T-cell (primary cell): ENCODE data around the gene DISP2. TPM values are rescaled to one million over a fixed set of nuclear protein-coding genes. Genes with fewer than 3 reads are reported as not detected.

Source experiments
- ATAC-seq, 4 experiments: fragments of 200-7000 bp in 3 of 4; fragments of 150-1000 bp in 1 of 4; cut with Tn5 transposase; replicated peaks in 1 of 4; 1 replicate in 3 of 4; 2 replicates in 1 of 4; pipeline ENCODE4 v1.10.0; 2021; ENCODE audit warnings: moderate library complexity in 3 of 4, mild to moderate bottlenecking in 2 of 4, moderate number of reproducible peaks in 1 of 4
- CTCF ChIA-PET, 2 donors: fragments of 300-600 bp; sonication (Branson Sonifier 250); formaldehyde crosslinking; loops; one replicate each; lab custom pipeline; 2022; ENCODE audit warnings: antibody characterized with exemption in 2 of 2; lab: Charles Lee
- POLR2A ChIA-PET, 2 donors: fragments of 300-600 bp; sonication (Branson Sonifier 250); formaldehyde crosslinking; loops; one replicate each; lab custom pipeline; 2022; ENCODE audit warnings: antibody characterized with exemption in 2 of 2; lab: Charles Lee
- DNase-seq, 35 experiments: peaks; one replicate each; pipeline versions ENCODE4 v3.0.0 to v3.0.0-alpha.2; 2013 to 2023
- H3K27ac ChIP-seq: one replicate; pipeline ENCODE4 v1.5.1; 2013; ENCODE audit warnings: low read length
- H3K27me3 ChIP-seq, 2 experiments: replicated peaks in 1 of 2; 1 replicate in 1 of 2; 2 replicates in 1 of 2; pipeline versions ENCODE4 v1.6.1 to v1.7.0; 2013; ENCODE audit warnings: low read length in 1 of 2, mixed read lengths in 1 of 2; ENCODE audit not compliant: control insufficient read depth in 2 of 2, insufficient read depth in 2 of 2; ENCODE audit errors: extremely low read depth in 1 of 2
- H3K36me3 ChIP-seq, 2 donors: 1 replicate in 1 of 2; 2 replicates in 1 of 2; pipeline versions ENCODE4 v1.6.1 to v1.7.0; 2013; ENCODE audit warnings: low read length in 1 of 2; ENCODE audit not compliant: control insufficient read depth in 2 of 2, insufficient read depth in 1 of 2; ENCODE audit errors: extremely low read depth in 1 of 2
- H3K4me1 ChIP-seq, 2 experiments: 1 replicate in 1 of 2; 2 replicates in 1 of 2; pipeline versions ENCODE4 v1.6.1 to v1.7.0; 2013; ENCODE audit warnings: low read length in 2 of 2, mixed read lengths in 1 of 2; ENCODE audit not compliant: insufficient read depth in 2 of 2, control insufficient read depth in 1 of 2; ENCODE audit errors: extremely low read depth in 1 of 2
- H3K4me3 ChIP-seq, 2 donors: 1 replicate in 1 of 2; 2 replicates in 1 of 2; pipeline versions ENCODE4 v1.5.1 to v1.7.0; 2013; ENCODE audit warnings: mild to moderate bottlenecking in 2 of 2, low read length in 1 of 2, moderate library complexity in 1 of 2; ENCODE audit not compliant: control insufficient read depth in 1 of 2; ENCODE audit errors: extremely low read depth in 1 of 2
- H3K9me3 ChIP-seq: 2 replicates; pipeline ENCODE4 v1.7.0; 2013
- H3K27ac Mint-ChIP-seq, 2 donors: one replicate each; pipeline ENCODE4 v1.8.0; 2020 to 2021; ENCODE audit warnings: mild to moderate bottlenecking in 2 of 2, mixed read lengths in 2 of 2
- H3K27me3 Mint-ChIP-seq, 2 donors: one replicate each; pipeline ENCODE4 v1.8.0; 2021 to 2022; ENCODE audit warnings: mixed read lengths in 2 of 2
- H3K36me3 Mint-ChIP-seq: one replicate; pipeline ENCODE4 v1.8.0; 2021; ENCODE audit warnings: mixed read lengths
- H3K4me1 Mint-ChIP-seq, 3 donors: one replicate each; pipeline ENCODE4 v1.8.0; 2020 to 2022; ENCODE audit warnings: mixed read lengths in 3 of 3, mild to moderate bottlenecking in 1 of 3
- H3K4me3 Mint-ChIP-seq, 3 donors: one replicate each; pipeline ENCODE4 v1.8.0; 2020 to 2022; ENCODE audit warnings: mild to moderate bottlenecking in 3 of 3, mixed read lengths in 3 of 3, moderate library complexity in 3 of 3
- H3K9me3 Mint-ChIP-seq, 3 donors: one replicate each; pipeline ENCODE4 v1.8.0; 2020 to 2022; ENCODE audit warnings: mixed read lengths in 3 of 3
- WGBS: methylation state at CpG from one replicate; pipeline ENCODE4 v1.1.5; 2013; ENCODE audit warnings: missing lambda C conversion rate; ENCODE audit not compliant: insufficient coverage; 5-methylcytosine and 5-hydroxymethylcytosine counted together
- total RNA-seq, 35 experiments: library from RNA in 6 of 35; stranded (reverse) in 6 of 35; fragments of 120-200 nt in 1 of 35; gene quantifications; one replicate each; pipeline versions ENCODE4 v1.2.1 to v1.2.4 and lab custom pipeline; 2013 to 2026

DISP2 gene
- total RNA-seq, 5 donors from 2014 or later (not counting 1 experiment from before 2014, with no cell fraction given) = 0.03 to 1.4 (median 0.18) TPM

DNA sequence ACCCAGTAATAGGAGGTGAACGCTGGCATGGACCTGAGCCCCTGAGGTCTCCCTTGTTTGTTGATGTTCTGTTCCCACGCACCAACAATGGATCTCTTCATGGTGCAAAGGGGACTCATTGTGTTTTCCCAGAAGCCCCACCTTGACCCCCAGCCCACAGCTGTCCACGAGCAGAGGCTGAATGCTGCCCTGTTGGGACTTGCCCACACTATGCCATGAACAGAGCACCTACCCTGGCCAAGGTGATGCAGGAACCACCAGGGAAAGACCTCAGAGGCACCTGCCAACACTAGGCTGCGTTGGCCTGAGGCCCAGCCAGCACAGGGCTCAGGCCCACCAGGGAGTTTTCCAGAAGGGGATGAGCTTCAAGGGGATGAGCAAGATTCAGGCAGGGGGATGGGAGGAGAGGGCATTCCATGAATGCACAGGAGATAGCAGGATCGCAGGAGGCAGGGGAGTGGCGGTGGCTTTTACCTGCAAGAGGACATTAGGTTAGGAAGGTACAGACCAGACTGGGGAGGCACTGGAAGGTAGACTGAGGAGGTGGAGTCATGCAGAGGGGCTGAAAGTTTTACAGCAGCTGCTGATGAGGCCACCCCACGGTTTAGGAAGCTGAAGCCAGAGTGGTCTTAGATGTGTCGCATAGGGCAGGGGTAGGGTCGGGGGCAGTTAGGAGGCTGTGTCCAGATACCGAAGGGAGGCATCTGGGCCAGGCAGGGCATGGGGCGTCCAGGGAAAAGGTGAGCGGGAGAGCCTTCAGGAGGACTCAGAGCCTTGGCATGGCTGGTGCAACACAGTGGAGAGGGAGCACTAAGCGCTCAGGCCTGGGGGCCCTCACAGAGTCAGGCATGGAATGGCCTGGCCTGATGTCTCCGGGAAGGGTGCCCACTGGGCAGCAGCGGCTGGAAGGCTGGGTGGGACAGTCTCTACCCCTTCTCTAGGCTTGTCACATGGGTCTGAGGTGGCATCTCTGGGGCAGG lies 11.2 kb upstream of the DISP2 start:
- ATAC-seq = no peak
- ChIA-PET POLR2A (no interaction called here), CTCF (interaction anchor here in 1 of 2 donors (0.8 to 1.6 kb wide), 2 partner anchors 8 to 9 kb away, joined by 3 to 5 read pairs; no protein-coding TSS in a partner anchor)
- no peak for DNase-seq
- H3K27ac ChIP-seq = no peak overlapping the region
- peaks cover 0 to 7% of the 10 kb centered on the region in 2 experiments for H3K4me1 ChIP-seq
- Mint-ChIP-seq H3K4me1 (peaks cover 0 to 6% (median 0%) of the 10 kb centered on the region in 3 donors), H3K4me3 (no peak overlapping the region), H3K36me3 (no peaks in the 10 kb centered on the region), H3K9me3 (no peaks in the 10 kb centered on the region), H3K27me3 (no peaks in the 10 kb centered on the region), H3K27ac (peak overlapping the region in 1 of 2 donors; percentile 15)
- 89% methylated on average over 15 of the region's 15 CpGs for WGBS
- H3K9me3 ChIP-seq = no peaks in the 10 kb centered on the region
- peaks cover 0 to 18% of the 10 kb centered on the region in 2 experiments for H3K27me3 ChIP-seq
- H3K4me3 ChIP-seq = no peak overlapping the region
- H3K36me3 ChIP-seq = no peaks in the 10 kb centered on the region

GRCh38 chr15:40347559-40348473 lies 10.2 kb upstream of the DISP2 start:
- WGBS = 92% methylated on average over 11 of the region's 11 CpGs
- ATAC-seq = no peak
- ChIA-PET CTCF (interaction anchor here in 1 of 2 donors (0.6 kb wide), 1 partner anchor 74 kb away, joined by 3 read pairs; no protein-coding TSS in a partner anchor), POLR2A (no interaction called here)
- H3K9me3 ChIP-seq = no peaks in the 10 kb centered on the region
- Mint-ChIP-seq H3K27me3 (no peaks in the 10 kb centered on the region), H3K4me1 (peaks cover 0 to 6% (median 0%) of the 10 kb centered on the region in 3 donors), H3K36me3 (no peaks in the 10 kb centered on the region), H3K9me3 (no peaks in the 10 kb centered on the region), H3K4me3 (no peak overlapping the region), H3K27ac (no peak overlapping the region)
- H3K36me3 ChIP-seq = no peaks in the 10 kb centered on the region
- DNase-seq = no peak
- H3K4me1 ChIP-seq = peaks cover 0 to 7% of the 10 kb centered on the region in 2 experiments
- H3K4me3 ChIP-seq = no peak overlapping the region
- peaks cover 0 to 18% of the 10 kb centered on the region in 2 experiments for H3K27me3 ChIP-seq
- H3K27ac ChIP-seq = no peak overlapping the region

DNA sequence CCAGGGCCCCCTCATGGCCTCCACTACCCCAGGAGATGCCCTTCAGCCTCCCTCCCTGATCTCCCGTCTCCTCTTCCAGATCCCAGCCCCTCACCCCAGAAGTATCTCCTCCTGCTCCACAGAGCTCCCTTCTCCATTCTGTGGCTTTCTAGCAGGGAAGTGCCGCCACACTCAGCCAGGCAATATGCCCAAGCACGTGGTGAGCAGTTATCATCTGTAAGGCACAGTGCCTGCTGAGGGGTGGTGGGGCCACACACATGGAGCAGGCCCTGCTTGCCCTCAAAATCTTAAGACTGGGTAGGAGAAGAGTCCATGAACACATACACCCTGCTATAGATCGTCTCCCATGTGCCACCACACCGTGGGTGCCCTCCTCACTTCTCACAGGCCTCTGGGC lies 9.5 kb upstream of the DISP2 start:
- Histone ChIP-seq H3K36me3 (no peaks in the 10 kb centered on the region), H3K27me3 (peaks cover 0 to 20% of the 10 kb centered on the region in 2 experiments), H3K9me3 (no peaks in the 10 kb centered on the region), H3K4me3 (no peak overlapping the region), H3K27ac (no peak overlapping the region), H3K4me1 (peaks cover 0 to 7% of the 10 kb centered on the region in 2 experiments)
- no peak for DNase-seq
- POLR2A ChIA-PET = no interaction called here
- Mint-ChIP-seq H3K27ac (no peak overlapping the region), H3K27me3 (no peaks in the 10 kb centered on the region), H3K36me3 (no peaks in the 10 kb centered on the region), H3K4me1 (peaks cover 0 to 6% (median 0%) of the 10 kb centered on the region in 3 donors), H3K4me3 (no peak overlapping the region), H3K9me3 (no peaks in the 10 kb centered on the region)
- WGBS = 74% methylated on average over 5 of the region's 5 CpGs
- ATAC-seq = no peak
- CTCF ChIA-PET = interaction anchor here in 1 of 2 donors (0.6 kb wide), 1 partner anchor 74 kb away, joined by 3 read pairs; no protein-coding TSS in a partner anchor

DNA sequence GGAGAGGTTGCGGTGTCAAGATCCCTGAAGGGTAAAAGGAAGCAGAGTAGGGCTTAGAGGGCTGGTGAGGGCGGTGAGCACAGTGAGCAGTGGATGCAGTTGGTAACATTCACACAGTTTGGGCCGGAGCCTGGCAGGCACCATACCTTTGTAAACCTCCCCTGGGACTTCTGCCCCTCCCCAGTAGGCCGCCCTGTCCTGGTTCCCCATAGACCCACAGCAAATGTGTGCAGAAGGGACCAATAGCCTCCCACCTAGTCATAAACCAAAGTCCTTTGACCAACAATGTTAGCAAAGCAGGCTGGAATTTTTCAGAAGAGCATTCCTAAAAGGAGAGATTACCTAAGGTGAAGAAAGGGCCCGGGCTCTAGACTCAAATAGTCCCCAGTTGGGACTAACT lies 8.9 kb upstream of the DISP2 start:
- ChIA-PET CTCF (interaction anchor here in 1 of 2 donors (0.6 kb wide), 1 partner anchor 14 kb away, joined by 3 read pairs; no protein-coding TSS in a partner anchor), POLR2A (no interaction called here)
- Mint-ChIP-seq H3K27ac (no peak overlapping the region), H3K4me3 (no peak overlapping the region), H3K4me1 (peaks cover 0 to 6% (median 0%) of the 10 kb centered on the region in 3 donors), H3K36me3 (no peaks in the 10 kb centered on the region), H3K9me3 (no peaks in the 10 kb centered on the region), H3K27me3 (peaks cover 0 to 5% of the 10 kb centered on the region in 2 donors)
- Histone ChIP-seq H3K27ac (no peak overlapping the region), H3K4me3 (no peak overlapping the region), H3K27me3 (peaks cover 0 to 16% of the 10 kb centered on the region in 2 experiments), H3K36me3 (no peaks in the 10 kb centered on the region), H3K9me3 (no peaks in the 10 kb centered on the region), H3K4me1 (peaks cover 0 to 7% of the 10 kb centered on the region in 2 experiments)
- WGBS = 92% methylated on average over 2 of the region's 5 CpGs
- DNase-seq (no peak), ATAC-seq (no peak)

GRCh38 chr15:40352281-40352901 lies 5.6 kb upstream of the DISP2 start:
- H3K4me1 Mint-ChIP-seq = peaks cover 2 to 3% (median 3%) of the 10 kb centered on the region in 3 donors
- POLR2A ChIA-PET = no interaction called here
- no peak for ATAC-seq

More at GRCh38 chr15:40352281-40352901, 5.6 kb upstream of the DISP2 start:
- Histone ChIP-seq H3K9me3 (no peaks in the 10 kb centered on the region), H3K27ac (no peak overlapping the region), H3K36me3 (no peaks in the 10 kb centered on the region), H3K4me1 (peaks cover 0 to 4% of the 10 kb centered on the region in 2 experiments), H3K4me3 (no peak overlapping the region), H3K27me3 (peaks cover 0 to 15% of the 10 kb centered on the region in 2 experiments)
- Mint-ChIP-seq H3K27me3 (peaks cover 0 to 16% of the 10 kb centered on the region in 2 donors), H3K27ac (no peak overlapping the region), H3K36me3 (no peaks in the 10 kb centered on the region), H3K9me3 (no peaks in the 10 kb centered on the region), H3K4me3 (no peak overlapping the region)
- no peak for DNase-seq
- CTCF ChIA-PET = interaction anchor here (0.7 to 1.9 kb wide), 2 partner anchors 14 to 31 kb away, joined by 3 to 9 read pairs; no protein-coding TSS in a partner anchor
- 81% methylated on average over 3 of the region's 7 CpGs for WGBS
